MCF 10A (cell line): ENCODE data around the gene SUCO. TPM values are rescaled to one million over a fixed set of nuclear protein-coding genes. Genes with fewer than 3 reads are reported as not detected.

Experiments
- BruUV-seq: library from RNA; stranded (reverse); fragments of 400-500 nt; replicated peaks from 2 replicates; lab custom pipeline; 2021; lab: Mats Ljungman, UMichigan
- CTCF ChIA-PET: fragments of 300-600 bp; sonication (Branson Sonifier 250); formaldehyde crosslinking; extraction: SDS; loops from one replicate; lab custom pipeline; 2021; ENCODE audit warnings: antibody characterized with exemption, inconsistent platforms; lab: Yijun Ruan, JAX
- POLR2A ChIA-PET: fragments of 300-600, 350-650 bp; sonication (Branson Sonifier 250); formaldehyde crosslinking; extraction: SDS; loops from one replicate; lab custom pipeline; 2020; ENCODE audit warnings: antibody characterized with exemption, inconsistent platforms; lab: Yijun Ruan, JAX
- DNase-seq: peaks from one replicate; pipeline ENCODE4 v3.0.0-alpha.2; 2018; ENCODE audit not compliant: unreplicated experiment
- H3K27ac Mint-ChIP-seq: one replicate; pipeline ENCODE4 v1.8.0; 2022; ENCODE audit warnings: mild to moderate bottlenecking, low read depth, mixed read lengths; ENCODE audit not compliant: unreplicated experiment
- H3K27me3 Mint-ChIP-seq: one replicate; pipeline ENCODE4 v1.8.0; 2022; ENCODE audit warnings: mixed read lengths; ENCODE audit not compliant: insufficient read depth, unreplicated experiment
- H3K36me3 Mint-ChIP-seq: one replicate; pipeline ENCODE4 v1.8.0; 2022; ENCODE audit warnings: mild to moderate bottlenecking, moderate library complexity, mixed read lengths; ENCODE audit not compliant: insufficient read depth, unreplicated experiment
- H3K4me1 Mint-ChIP-seq: one replicate; pipeline ENCODE4 v1.8.0; 2022; ENCODE audit warnings: mixed read lengths; ENCODE audit not compliant: insufficient read depth, unreplicated experiment
- H3K4me3 Mint-ChIP-seq: one replicate; pipeline ENCODE4 v1.8.0; 2022; ENCODE audit warnings: mild to moderate bottlenecking, moderate library complexity, mixed read lengths; ENCODE audit not compliant: unreplicated experiment
- H3K9me3 Mint-ChIP-seq: one replicate; pipeline ENCODE4 v1.8.0; 2022; ENCODE audit warnings: mixed read lengths; ENCODE audit not compliant: unreplicated experiment
- intact Hi-C: fragments of 100-400 bp; cut with micrococcal nuclease; formaldehyde crosslinking; loops from 2 replicates; pipeline ENCODE4 v1.14.1; 2022
- total RNA-seq: library from RNA; stranded (reverse); gene quantifications from 2 replicates; pipeline ENCODE4 v1.2.3, GENCODE V29; 2022
- TF ChIP-seq, protein P1 (sequence below): fragments of 200-600 bp; IDR thresholded peaks from one replicate; pipeline ENCODE4 v1.8.0; 2022; ENCODE audit warnings: antibody characterized with exemption, mild to moderate bottlenecking; ENCODE audit not compliant: unreplicated experiment

SUCO gene
- total RNA-seq, 1 experiment from 2014 or later: 47.9 TPM

DNA sequence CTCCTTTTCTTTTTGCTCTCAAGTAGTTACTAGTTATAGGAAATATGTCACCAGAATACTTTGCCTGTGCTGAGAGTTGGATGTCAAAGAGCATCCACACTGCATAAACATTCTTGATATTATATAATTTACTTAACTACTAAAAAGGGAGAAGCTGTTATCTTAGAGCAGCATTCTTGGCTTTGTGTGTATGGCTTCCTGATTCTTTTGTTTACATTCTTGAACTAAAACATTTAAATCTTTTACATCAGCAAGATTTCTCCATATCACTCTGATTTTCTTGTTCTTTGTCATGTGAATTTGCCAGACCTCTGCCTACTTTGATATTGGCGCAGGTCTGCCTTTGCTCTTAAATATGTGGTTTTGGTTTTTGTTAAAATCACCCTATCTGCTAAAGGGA, 48.8 kb downstream of the SUCO start:
- DNase-seq: no peak
- Mint-ChIP-seq H3K9me3 (no peaks in the 10 kb centered on the region), H3K27me3 (no peaks in the 10 kb centered on the region), H3K4me1 (peaks cover 24% of the 10 kb centered on the region), H3K4me3 (no peak overlapping the region), H3K27ac (peak overlapping the region; percentile 6), H3K36me3 (peaks cover 49% of the 10 kb centered on the region)
- ChIA-PET CTCF (interaction anchor here (0.7 to 1.5 kb wide), 5 partner anchors 48 to 138 kb away, joined by 3 to 4 read pairs (median 3); partner anchors contain the start of gene PIGC), POLR2A (interaction anchor here (0.6 to 1.0 kb wide), 4 partner anchors 8 to 159 kb away, joined by 3 to 4 read pairs (median 4); no protein-coding TSS in a partner anchor)
- TF ChIP-seq, protein P1, sequence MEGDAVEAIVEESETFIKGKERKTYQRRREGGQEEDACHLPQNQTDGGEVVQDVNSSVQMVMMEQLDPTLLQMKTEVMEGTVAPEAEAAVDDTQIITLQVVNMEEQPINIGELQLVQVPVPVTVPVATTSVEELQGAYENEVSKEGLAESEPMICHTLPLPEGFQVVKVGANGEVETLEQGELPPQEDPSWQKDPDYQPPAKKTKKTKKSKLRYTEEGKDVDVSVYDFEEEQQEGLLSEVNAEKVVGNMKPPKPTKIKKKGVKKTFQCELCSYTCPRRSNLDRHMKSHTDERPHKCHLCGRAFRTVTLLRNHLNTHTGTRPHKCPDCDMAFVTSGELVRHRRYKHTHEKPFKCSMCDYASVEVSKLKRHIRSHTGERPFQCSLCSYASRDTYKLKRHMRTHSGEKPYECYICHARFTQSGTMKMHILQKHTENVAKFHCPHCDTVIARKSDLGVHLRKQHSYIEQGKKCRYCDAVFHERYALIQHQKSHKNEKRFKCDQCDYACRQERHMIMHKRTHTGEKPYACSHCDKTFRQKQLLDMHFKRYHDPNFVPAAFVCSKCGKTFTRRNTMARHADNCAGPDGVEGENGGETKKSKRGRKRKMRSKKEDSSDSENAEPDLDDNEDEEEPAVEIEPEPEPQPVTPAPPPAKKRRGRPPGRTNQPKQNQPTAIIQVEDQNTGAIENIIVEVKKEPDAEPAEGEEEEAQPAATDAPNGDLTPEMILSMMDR: no peak
- no TSS peak for BruUV-seq
- intact Hi-C loops: no loop called here

DNA sequence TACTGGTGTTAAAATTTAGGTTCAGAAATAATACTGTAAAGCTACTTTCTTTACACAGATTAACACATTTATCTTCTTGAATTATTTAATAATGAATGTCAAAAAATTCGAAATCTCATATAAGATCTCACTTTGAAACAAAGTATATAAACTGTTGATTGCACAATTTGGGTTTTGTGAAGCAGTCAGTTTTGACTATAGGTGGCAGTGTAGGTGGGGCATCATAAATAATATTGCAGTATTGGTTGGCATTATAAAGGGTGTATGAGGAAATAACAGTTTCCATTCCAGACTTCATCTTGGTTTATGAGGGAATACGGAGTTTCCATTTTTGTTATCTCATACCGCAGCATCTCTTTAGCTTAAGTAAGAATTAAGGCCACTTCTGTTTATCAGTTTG, 49.9 kb downstream of the SUCO start:
- TF ChIP-seq, protein P1: peak; percentile 14
- Mint-ChIP-seq H3K27ac (peak overlapping the region; percentile 6), H3K36me3 (peaks cover 43% of the 10 kb centered on the region), H3K9me3 (no peaks in the 10 kb centered on the region), H3K27me3 (no peaks in the 10 kb centered on the region), H3K4me1 (peaks cover 28% of the 10 kb centered on the region), H3K4me3 (no peak overlapping the region)
- DNase-seq: peak; percentile 51
- ChIA-PET POLR2A (interaction anchor here (0.9 kb wide), 1 partner anchor 50 kb away, joined by 3 read pairs; the partner anchor contains the start of gene SUCO), CTCF (interaction anchor here (0.7 to 1.5 kb wide), 7 partner anchors 11 to 1820 kb away, joined by 3 to 6 read pairs (median 3); partner anchors contain the start of gene PIGC)
- intact Hi-C loops: loop anchor here (1.0 kb wide), 1 partner anchor 136 kb away; no protein-coding TSS in a partner anchor
- no TSS peak for BruUV-seq

DNA sequence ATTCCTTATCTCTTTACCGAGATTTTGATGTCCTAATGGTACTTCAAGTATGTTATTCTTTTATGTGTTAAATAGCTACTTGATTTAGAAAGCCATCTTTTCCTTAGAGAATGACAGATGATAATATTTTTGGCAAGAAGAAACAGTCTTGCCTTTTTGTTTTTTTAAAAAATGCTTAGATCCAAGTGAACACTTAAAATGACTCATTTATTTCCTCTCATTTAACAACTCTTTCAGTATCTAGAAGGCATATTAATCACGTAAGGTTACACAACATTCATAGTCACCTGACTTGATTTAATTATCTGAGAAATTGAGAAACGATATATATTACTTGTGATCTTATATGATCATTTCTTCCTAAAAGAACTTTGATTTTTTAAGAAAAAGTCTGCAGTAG, 52.4 kb downstream of the SUCO start:
- TF ChIP-seq, protein P1: no peak
- no peaks in the 10 kb centered on the region for H3K27me3 Mint-ChIP-seq
- POLR2A ChIA-PET: interaction anchor here (0.6 to 2.9 kb wide), 14 partner anchors 9 to 775 kb away, joined by 3 to 25 read pairs (median 3); partner anchors contain the start of gene SUCO
- peak overlapping the region; percentile 85 for H3K27ac Mint-ChIP-seq
- peak; percentile 75 for DNase-seq
- no peaks in the 10 kb centered on the region for H3K9me3 Mint-ChIP-seq
- no TSS peak for BruUV-seq
- CTCF ChIA-PET: interaction anchor here (0.5 to 2.2 kb wide), 9 partner anchors 9 to 156 kb away, joined by 3 to 7 read pairs (median 3); no protein-coding TSS in a partner anchor
- H3K4me1 Mint-ChIP-seq: peaks cover 51% of the 10 kb centered on the region
- intact Hi-C loops: loop anchor here (2.0 to 5.0 kb wide), 2 partner anchors 53 to 133 kb away; partner anchors contain the start of gene SUCO
- peaks cover 34% of the 10 kb centered on the region for H3K36me3 Mint-ChIP-seq
- peak overlapping the region; percentile 50 for H3K4me3 Mint-ChIP-seq

DNA sequence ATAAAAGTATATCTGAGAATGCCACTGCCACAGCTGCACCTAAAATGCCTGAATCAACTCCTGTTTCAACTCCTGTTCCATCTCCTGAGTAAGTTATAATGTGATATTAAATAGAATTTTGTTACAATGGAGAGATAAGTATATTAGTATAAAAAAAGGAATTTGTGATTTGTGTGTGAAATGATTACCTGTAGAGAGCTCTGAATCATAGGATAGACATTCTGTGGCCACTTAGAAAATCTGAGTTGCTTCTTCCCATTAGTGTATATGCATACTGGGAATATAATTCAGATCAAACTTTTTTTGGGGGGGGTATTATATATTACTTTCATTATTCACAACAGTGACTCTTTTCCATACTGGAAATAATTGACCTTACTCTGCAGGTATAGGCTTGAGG, 52.9 kb downstream of the SUCO start:
- no peaks in the 10 kb centered on the region for H3K9me3 Mint-ChIP-seq
- POLR2A ChIA-PET: interaction anchor here (0.8 to 2.9 kb wide), 11 partner anchors 10 to 134 kb away, joined by 3 to 25 read pairs (median 4); partner anchors contain the start of gene SUCO
- H3K36me3 Mint-ChIP-seq: peaks cover 33% of the 10 kb centered on the region
- intact Hi-C loops: loop anchor here (2.0 to 5.0 kb wide), 2 partner anchors 53 to 134 kb away; partner anchors contain the start of gene SUCO
- peak; percentile 7 for DNase-seq
- H3K4me3 Mint-ChIP-seq: no peak overlapping the region
- CTCF ChIA-PET: interaction anchor here (0.7 to 2.2 kb wide), 5 partner anchors 9 to 156 kb away, joined by 3 to 7 read pairs (median 3); partner anchors contain the start of gene PIGC
- peak overlapping the region; percentile 85 for H3K27ac Mint-ChIP-seq
- TSS peak; percentile 63 for BruUV-seq
- TF ChIP-seq, protein P1: no peak
- peaks cover 54% of the 10 kb centered on the region for H3K4me1 Mint-ChIP-seq
- no peaks in the 10 kb centered on the region for H3K27me3 Mint-ChIP-seq
